ENCODE data around the gene EYS.

The EYS gene

DNA sequence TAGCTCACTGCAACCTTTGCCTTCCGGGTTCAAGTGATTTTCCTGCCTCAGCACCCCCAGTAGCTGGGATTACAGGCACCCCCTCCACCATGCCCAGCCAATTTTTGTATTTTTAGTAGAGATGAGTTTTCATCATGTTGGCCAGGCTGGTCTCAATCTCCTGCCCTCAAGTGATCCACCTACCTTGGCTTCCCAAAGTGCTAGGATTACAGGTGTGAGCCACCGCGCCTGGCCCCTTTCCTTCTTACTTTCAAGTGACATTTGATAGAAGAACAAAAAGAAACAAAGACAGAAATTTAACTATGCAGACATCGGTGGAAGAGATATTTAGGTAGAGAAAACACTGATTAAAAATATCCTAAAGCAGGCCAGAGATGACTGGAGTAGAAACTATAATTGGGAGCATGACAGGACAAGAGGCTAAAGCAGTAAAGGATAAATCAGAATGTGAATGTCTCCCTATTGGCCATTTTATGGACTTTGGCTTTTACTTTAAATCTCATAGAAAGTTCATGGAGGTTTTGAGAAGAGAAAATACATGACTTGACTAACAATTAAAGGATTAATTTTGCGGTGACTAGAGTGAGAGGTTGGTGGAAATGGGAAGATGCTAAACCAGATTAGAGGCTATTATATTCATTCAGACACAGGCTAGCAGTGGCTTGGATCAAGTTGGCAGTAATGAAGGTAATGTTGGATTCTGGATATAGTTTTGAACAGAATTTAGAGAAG, 2.2 kb upstream of the EYS start:
- DNase-seq (ENCODE audit: low read depth): no peak
- H3K4me3 ChIP-seq (ENCODE audit: low read depth, low read length): no peak overlapping the region
- TF ChIP-seq, protein P1, sequence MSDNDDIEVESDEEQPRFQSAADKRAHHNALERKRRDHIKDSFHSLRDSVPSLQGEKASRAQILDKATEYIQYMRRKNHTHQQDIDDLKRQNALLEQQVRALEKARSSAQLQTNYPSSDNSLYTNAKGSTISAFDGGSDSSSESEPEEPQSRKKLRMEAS (IDR thresholded peaks at IDR 0.05; ENCODE audit: low read depth, low read length): no peak
- TF ChIP-seq, protein P2, sequence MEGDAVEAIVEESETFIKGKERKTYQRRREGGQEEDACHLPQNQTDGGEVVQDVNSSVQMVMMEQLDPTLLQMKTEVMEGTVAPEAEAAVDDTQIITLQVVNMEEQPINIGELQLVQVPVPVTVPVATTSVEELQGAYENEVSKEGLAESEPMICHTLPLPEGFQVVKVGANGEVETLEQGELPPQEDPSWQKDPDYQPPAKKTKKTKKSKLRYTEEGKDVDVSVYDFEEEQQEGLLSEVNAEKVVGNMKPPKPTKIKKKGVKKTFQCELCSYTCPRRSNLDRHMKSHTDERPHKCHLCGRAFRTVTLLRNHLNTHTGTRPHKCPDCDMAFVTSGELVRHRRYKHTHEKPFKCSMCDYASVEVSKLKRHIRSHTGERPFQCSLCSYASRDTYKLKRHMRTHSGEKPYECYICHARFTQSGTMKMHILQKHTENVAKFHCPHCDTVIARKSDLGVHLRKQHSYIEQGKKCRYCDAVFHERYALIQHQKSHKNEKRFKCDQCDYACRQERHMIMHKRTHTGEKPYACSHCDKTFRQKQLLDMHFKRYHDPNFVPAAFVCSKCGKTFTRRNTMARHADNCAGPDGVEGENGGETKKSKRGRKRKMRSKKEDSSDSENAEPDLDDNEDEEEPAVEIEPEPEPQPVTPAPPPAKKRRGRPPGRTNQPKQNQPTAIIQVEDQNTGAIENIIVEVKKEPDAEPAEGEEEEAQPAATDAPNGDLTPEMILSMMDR (IDR thresholded peaks at IDR 0.05; ENCODE audit: low read depth, low read length): no peak
- TF ChIP-seq MYC (IDR thresholded peaks at IDR 0.05; ENCODE audit: low read depth, low read length) (no peak), POLR2A (IDR thresholded peaks at IDR 0.05; ENCODE audit: extremely low read depth, insufficient read length) (no peak)

DNA sequence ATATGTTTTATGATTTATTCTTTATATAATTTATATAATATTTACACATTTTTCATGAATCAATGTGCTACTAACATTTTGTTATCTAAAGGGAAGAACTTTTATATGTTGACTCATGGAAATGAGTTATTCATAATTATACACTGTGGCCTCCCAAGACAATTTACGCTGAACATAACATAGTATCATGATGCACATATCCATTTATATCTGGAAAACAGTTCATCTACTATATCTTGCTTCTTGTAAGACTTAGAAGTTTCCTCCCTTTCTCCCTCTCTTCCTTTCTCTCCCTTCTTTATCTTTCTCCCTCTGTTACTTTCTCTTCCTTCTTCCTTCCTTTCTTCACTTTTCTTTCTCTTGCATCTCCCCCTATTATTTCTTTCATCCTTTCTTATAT, 1.1 kb upstream of the EYS start:
- DNase-seq (ENCODE audit: low read depth): no peak
- TF ChIP-seq MYC (IDR thresholded peaks at IDR 0.05; ENCODE audit: low read depth, low read length) (no peak), POLR2A (IDR thresholded peaks at IDR 0.05; ENCODE audit: extremely low read depth, insufficient read length) (no peak)
- TF ChIP-seq, protein P2 (IDR thresholded peaks at IDR 0.05; ENCODE audit: low read depth, low read length): no peak
- TF ChIP-seq, protein P1 (IDR thresholded peaks at IDR 0.05; ENCODE audit: low read depth, low read length): no peak

DNA sequence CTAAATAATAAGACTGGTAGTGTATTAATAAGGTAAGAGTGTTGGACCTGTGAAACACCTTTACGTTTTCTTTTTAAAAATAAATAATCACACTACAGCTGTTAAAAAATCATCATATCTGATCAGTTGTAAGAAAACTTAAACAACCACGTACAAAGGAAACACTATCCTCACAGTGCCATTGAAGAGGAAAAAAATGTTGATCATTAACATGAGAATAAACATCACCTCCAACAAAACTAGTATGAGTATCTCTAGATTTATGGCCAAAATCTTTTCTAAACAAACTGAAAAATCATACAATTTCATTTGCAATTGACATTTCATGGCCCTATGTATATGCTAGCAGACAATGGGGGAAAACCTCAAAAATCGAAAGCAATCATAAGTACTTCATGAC, 590 bp downstream of the EYS start:
- no peak for DNase-seq (ENCODE audit: low read depth)
- TF ChIP-seq MYC (IDR thresholded peaks at IDR 0.05; ENCODE audit: low read depth, low read length) (no peak), POLR2A (IDR thresholded peaks at IDR 0.05; ENCODE audit: extremely low read depth, insufficient read length) (no peak)
- TF ChIP-seq, protein P2 (IDR thresholded peaks at IDR 0.05; ENCODE audit: low read depth, low read length): no peak
- TF ChIP-seq, protein P1 (IDR thresholded peaks at IDR 0.05; ENCODE audit: low read depth, low read length): no peak
- H3K4me3 ChIP-seq (ENCODE audit: low read depth, low read length): no peak overlapping the region

More for the DNA sequence above, 1.1 kb upstream of the EYS start:
- H3K4me3 ChIP-seq (ENCODE audit: low read depth, low read length): no peak overlapping the region

DNA sequence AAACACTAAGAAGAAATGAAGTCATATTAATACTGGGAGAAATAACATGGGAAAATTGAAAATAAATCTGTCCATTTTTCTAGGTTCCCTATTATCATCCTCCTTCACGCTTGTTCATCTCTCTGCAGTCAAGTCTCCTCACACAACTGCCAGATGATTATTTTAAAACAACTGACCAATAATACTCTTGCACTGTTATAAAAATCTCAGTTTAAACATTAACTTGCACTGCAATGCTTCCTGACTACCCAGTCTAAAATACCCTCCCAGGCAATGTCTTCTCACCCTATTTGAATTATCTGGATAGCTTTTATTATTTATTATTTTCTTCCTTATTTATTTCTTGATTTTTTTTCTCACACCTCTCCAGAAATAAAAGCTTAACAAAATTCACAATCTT, 5.7 kb downstream of the EYS start:
- no peak overlapping the region for H3K4me3 ChIP-seq (ENCODE audit: low read depth, low read length)
- DNase-seq (ENCODE audit: low read depth): no peak
- TF ChIP-seq POLR2A (IDR thresholded peaks at IDR 0.05; ENCODE audit: extremely low read depth, insufficient read length) (no peak), MYC (IDR thresholded peaks at IDR 0.05; ENCODE audit: low read depth, low read length) (no peak)
- TF ChIP-seq, protein P1 (IDR thresholded peaks at IDR 0.05; ENCODE audit: low read depth, low read length): no peak
- TF ChIP-seq, protein P2 (IDR thresholded peaks at IDR 0.05; ENCODE audit: low read depth, low read length): no peak

DNA sequence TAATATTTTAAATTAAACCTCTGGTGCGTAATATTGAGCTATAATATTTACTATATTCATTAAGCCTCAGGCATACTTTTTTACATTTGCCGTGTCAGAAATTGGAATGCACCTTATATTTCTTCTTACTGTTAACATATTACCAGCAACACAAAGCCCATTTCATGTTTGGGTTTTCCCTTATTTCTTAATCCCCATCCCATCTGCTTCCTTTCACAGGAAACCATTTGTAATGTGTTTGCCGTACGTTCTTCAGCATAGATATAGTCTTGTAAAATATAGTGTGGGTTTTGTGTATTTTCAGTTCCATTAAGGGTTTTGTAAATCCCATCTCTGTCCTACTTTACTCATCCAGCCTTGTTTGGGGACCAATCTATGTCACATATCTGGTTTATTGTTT, 6.5 kb downstream of the EYS start:
- TF ChIP-seq, protein P2 (IDR thresholded peaks at IDR 0.05; ENCODE audit: low read depth, low read length): no peak
- TF ChIP-seq, protein P1 (IDR thresholded peaks at IDR 0.05; ENCODE audit: low read depth, low read length): no peak
- no peak for TF ChIP-seq POLR2A (IDR thresholded peaks at IDR 0.05; ENCODE audit: extremely low read depth, insufficient read length)
- TF ChIP-seq MYC (IDR thresholded peaks at IDR 0.05; ENCODE audit: low read depth, low read length): no peak
- no peak overlapping the region for H3K4me3 ChIP-seq (ENCODE audit: low read depth, low read length)
- DNase-seq (ENCODE audit: low read depth): no peak
